Neuronal stem cell (in vitro differentiated cells): ENCODE measurements around the gene SLC9C2.

Source experiments
- DNase-seq: peaks from one replicate; pipeline ENCODE4 v3.0.0-alpha.2; 2013; ENCODE audit warnings: low spot score
- H2AFZ ChIP-seq: one replicate; pipeline ENCODE4 v1.6.1; 2013; ENCODE audit warnings: mild to moderate bottlenecking, low read length, inconsistent platforms
- H2AK5ac ChIP-seq: 2 replicates; pipeline ENCODE4 v1.6.1; 2013; ENCODE audit warnings: low read depth, mild to moderate bottlenecking, inconsistent platforms, low read length, moderate library complexity, mixed read lengths
- H2BK120ac ChIP-seq: 2 replicates; pipeline ENCODE4 v1.6.1; 2013; ENCODE audit warnings: low read depth, mild to moderate bottlenecking, inconsistent platforms, low read length, moderate library complexity, mixed read lengths
- H2BK12ac ChIP-seq: one replicate; pipeline ENCODE4 v1.6.1; 2013; ENCODE audit warnings: low read length, inconsistent platforms
- H2BK15ac ChIP-seq: 2 replicates; pipeline ENCODE4 v1.6.1; 2013; ENCODE audit warnings: mild to moderate bottlenecking, low read length, inconsistent platforms, mixed read lengths
- H2BK5ac ChIP-seq: one replicate; pipeline ENCODE4 v1.6.1; 2013; ENCODE audit warnings: inconsistent platforms, mild to moderate bottlenecking, low read length, moderate library complexity
- H3K14ac ChIP-seq: one replicate; pipeline ENCODE4 v1.6.1; 2013; ENCODE audit warnings: low read length, inconsistent platforms
- H3K18ac ChIP-seq: 2 replicates; pipeline ENCODE4 v1.6.1; 2013; ENCODE audit warnings: low read length, inconsistent platforms
- H3K23ac ChIP-seq: 2 replicates; pipeline ENCODE4 v1.6.1; 2013; ENCODE audit warnings: low read depth, mild to moderate bottlenecking, mixed read lengths, low read length, inconsistent platforms; ENCODE audit not compliant: poor library complexity
- H3K27ac ChIP-seq: replicated peaks from 3 replicates; pipeline ENCODE4 v1.5.1; 2013; ENCODE audit warnings: low read length, inconsistent platforms
- H3K27me3 ChIP-seq, 3 experiments: 2 replicates each; pipeline ENCODE4 v1.6.1; 2013; ENCODE audit warnings: low read length in 3 of 3, mild to moderate bottlenecking in 2 of 3, inconsistent platforms in 1 of 3, low read depth in 1 of 3, mixed read lengths in 1 of 3, moderate library complexity in 1 of 3; ENCODE audit not compliant: control insufficient read depth in 3 of 3, insufficient read depth in 3 of 3
- H3K36me3 ChIP-seq, 2 donors: replicated peaks in 1 of 2; 2 replicates each; pipeline ENCODE4 v1.6.1; 2013; ENCODE audit warnings: low read length in 2 of 2; ENCODE audit not compliant: control insufficient read depth in 2 of 2, insufficient read depth in 2 of 2
- H3K4ac ChIP-seq: 2 replicates; pipeline ENCODE4 v1.6.1; 2013; ENCODE audit warnings: inconsistent platforms, mild to moderate bottlenecking, low read length, moderate library complexity
- H3K4me1 ChIP-seq, 2 donors: 1 replicate in 1 of 2; 2 replicates in 1 of 2; pipeline ENCODE4 v1.6.1; 2013; ENCODE audit warnings: low read length in 2 of 2, low read depth in 1 of 2; ENCODE audit not compliant: control insufficient read depth in 2 of 2, insufficient read depth in 1 of 2
- H3K4me2 ChIP-seq: one replicate; pipeline ENCODE4 v1.6.1; 2013; ENCODE audit warnings: mild to moderate bottlenecking, low read length, inconsistent platforms; ENCODE audit not compliant: insufficient read depth, poor library complexity, severe bottlenecking
- H3K4me3 ChIP-seq, 2 donors: 2 replicates each; pipeline ENCODE4 v1.5.1; 2013; ENCODE audit warnings: low read length in 2 of 2, mild to moderate bottlenecking in 2 of 2, inconsistent platforms in 1 of 2, moderate library complexity in 1 of 2
- H3K79me1 ChIP-seq: one replicate; pipeline ENCODE4 v1.6.1; 2013; ENCODE audit warnings: low read depth, mild to moderate bottlenecking, inconsistent platforms, low read length, moderate library complexity
- H3K9ac ChIP-seq: one replicate; pipeline ENCODE4 v1.6.1; 2013; ENCODE audit warnings: mild to moderate bottlenecking, low read depth, low read length, inconsistent platforms; ENCODE audit not compliant: poor library complexity
- H3K9me3 ChIP-seq, 2 donors: replicated peaks in 1 of 2; 2 replicates each; pipeline versions ENCODE3 to v1.6.1; 2013; ENCODE audit warnings: low read length in 2 of 2, mild to moderate bottlenecking in 2 of 2, inconsistent platforms in 1 of 2, low read depth in 1 of 2, mixed read lengths in 1 of 2, moderate library complexity in 1 of 2; ENCODE audit not compliant: control insufficient read depth in 2 of 2, insufficient read depth in 1 of 2
- H4K8ac ChIP-seq: one replicate; pipeline ENCODE4 v1.6.1; 2013; ENCODE audit warnings: low read depth, mild to moderate bottlenecking, inconsistent platforms, low read length, moderate library complexity
- H4K91ac ChIP-seq: one replicate; pipeline ENCODE4 v1.6.1; 2013; ENCODE audit warnings: low read length, low read depth, mild to moderate bottlenecking, inconsistent platforms; ENCODE audit not compliant: poor library complexity
- WGBS, 2 donors: extraction: QIAGEN DNeasy Blood & Tissue Kit; methylation state at CpG; one replicate each; pipeline ENCODE4 v1.1.7; 2013; ENCODE audit warnings: missing lambda C conversion rate in 2 of 2, mixed read lengths in 1 of 2; ENCODE audit not compliant: insufficient read length in 2 of 2, insufficient replicate concordance in 1 of 2; ENCODE audit errors: extremely low coverage in 2 of 2; 5-methylcytosine and 5-hydroxymethylcytosine counted together

Gene SLC9C2

DNA sequence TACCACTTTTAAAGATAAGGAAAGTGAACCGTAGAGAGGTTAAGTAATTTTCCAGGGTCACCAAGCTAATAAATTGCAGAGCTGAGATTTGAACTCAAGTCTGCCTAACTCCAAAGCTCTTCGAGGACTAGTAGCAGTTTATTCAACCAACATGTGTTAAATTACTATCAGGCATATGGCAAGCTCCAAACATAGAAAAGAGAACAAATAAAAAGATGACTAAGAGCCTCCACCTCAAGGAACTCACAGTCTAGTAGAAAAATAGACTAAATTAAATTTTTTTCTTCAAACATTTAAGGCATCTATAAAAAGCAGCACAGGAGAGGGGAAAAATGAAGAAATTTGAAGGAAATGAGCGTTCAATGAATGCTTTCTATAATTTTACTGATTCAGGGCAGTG lies 22.2 kb downstream of the SLC9C2 start:
- H3K23ac ChIP-seq, result no peak overlapping the region
- H3K4me3 ChIP-seq, result no peak overlapping the region
- H3K27me3 ChIP-seq, result peaks cover 0 to 3% (median 0%) of the 10 kb centered on the region in 3 experiments
- no peak overlapping the region for H4K8ac ChIP-seq
- no peaks in the 10 kb centered on the region for H3K79me1 ChIP-seq
- no peak overlapping the region for H3K14ac ChIP-seq
- no peak overlapping the region for H4K91ac ChIP-seq
- DNase-seq, result no peak
- H2BK5ac ChIP-seq, result no peak overlapping the region
- no peak overlapping the region for H2BK15ac ChIP-seq
- H3K18ac ChIP-seq, result no peak overlapping the region
- H2AFZ ChIP-seq, result no peak overlapping the region
- H3K36me3 ChIP-seq, result no peaks in the 10 kb centered on the region
- no peak overlapping the region for H2BK12ac ChIP-seq
- no peak overlapping the region for H3K9ac ChIP-seq
- H3K4me1 ChIP-seq, result no peaks in the 10 kb centered on the region
- no CpG with 5 or more reads among the region's 3 CpGs for WGBS, 2 donors
- no peak overlapping the region for H3K4me2 ChIP-seq
- H3K4ac ChIP-seq, result no peak overlapping the region
- no peak overlapping the region for H2BK120ac ChIP-seq
- no peaks in the 10 kb centered on the region for H3K9me3 ChIP-seq
- H2AK5ac ChIP-seq, result no peak overlapping the region
- H3K27ac ChIP-seq, result no peak overlapping the region

GRCh38 chr1:173580071-173580470 lies 22.8 kb downstream of the SLC9C2 start:
- Histone ChIP-seq H2BK120ac (no peak overlapping the region), H3K27me3 (peaks cover 0 to 3% (median 0%) of the 10 kb centered on the region in 3 experiments), H2BK15ac (no peak overlapping the region), H2BK5ac (no peak overlapping the region), H3K18ac (no peak overlapping the region), H3K4me2 (no peak overlapping the region), H3K79me1 (no peaks in the 10 kb centered on the region), H3K4me3 (no peak overlapping the region), H4K8ac (no peak overlapping the region), H3K4me1 (no peaks in the 10 kb centered on the region), H3K23ac (no peak overlapping the region), H2AFZ (no peak overlapping the region), H3K9me3 (no peaks in the 10 kb centered on the region), H2AK5ac (no peak overlapping the region), H3K9ac (no peak overlapping the region), H3K4ac (no peak overlapping the region), H3K27ac (no peak overlapping the region), H4K91ac (no peak overlapping the region), H3K14ac (no peak overlapping the region), H3K36me3 (no peaks in the 10 kb centered on the region), H2BK12ac (no peak overlapping the region)
- no peak for DNase-seq
- WGBS, 2 donors, result no CpG with 5 or more reads among the region's 3 CpGs

GRCh38 chr1:173573596-173573995 lies 29.3 kb downstream of the SLC9C2 start:
- H4K8ac ChIP-seq, result no peak overlapping the region
- H3K4me3 ChIP-seq, result no peak overlapping the region
- H3K4me1 ChIP-seq, result no peaks in the 10 kb centered on the region
- H2BK12ac ChIP-seq, result no peak overlapping the region
- WGBS, 2 donors, result no CpG with 5 or more reads among the region's 4 CpGs
- no peak overlapping the region for H2BK5ac ChIP-seq
- no peak overlapping the region for H2AFZ ChIP-seq
- no peak overlapping the region for H3K23ac ChIP-seq
- peaks cover 0 to under 1% (median 0%) of the 10 kb centered on the region in 3 experiments for H3K27me3 ChIP-seq
- H3K9ac ChIP-seq, result no peak overlapping the region
- H3K4me2 ChIP-seq, result no peak overlapping the region
- H3K79me1 ChIP-seq, result no peaks in the 10 kb centered on the region
- H3K9me3 ChIP-seq, result no peaks in the 10 kb centered on the region
- no peak overlapping the region for H2AK5ac ChIP-seq
- H3K14ac ChIP-seq, result no peak overlapping the region
- H3K18ac ChIP-seq, result no peak overlapping the region
- H2BK120ac ChIP-seq, result no peak overlapping the region
- DNase-seq, result no peak
- no peak overlapping the region for H3K4ac ChIP-seq
- no peak overlapping the region for H3K27ac ChIP-seq
- no peak overlapping the region for H4K91ac ChIP-seq
- H3K36me3 ChIP-seq, result no peaks in the 10 kb centered on the region
- H2BK15ac ChIP-seq, result no peak overlapping the region

DNA sequence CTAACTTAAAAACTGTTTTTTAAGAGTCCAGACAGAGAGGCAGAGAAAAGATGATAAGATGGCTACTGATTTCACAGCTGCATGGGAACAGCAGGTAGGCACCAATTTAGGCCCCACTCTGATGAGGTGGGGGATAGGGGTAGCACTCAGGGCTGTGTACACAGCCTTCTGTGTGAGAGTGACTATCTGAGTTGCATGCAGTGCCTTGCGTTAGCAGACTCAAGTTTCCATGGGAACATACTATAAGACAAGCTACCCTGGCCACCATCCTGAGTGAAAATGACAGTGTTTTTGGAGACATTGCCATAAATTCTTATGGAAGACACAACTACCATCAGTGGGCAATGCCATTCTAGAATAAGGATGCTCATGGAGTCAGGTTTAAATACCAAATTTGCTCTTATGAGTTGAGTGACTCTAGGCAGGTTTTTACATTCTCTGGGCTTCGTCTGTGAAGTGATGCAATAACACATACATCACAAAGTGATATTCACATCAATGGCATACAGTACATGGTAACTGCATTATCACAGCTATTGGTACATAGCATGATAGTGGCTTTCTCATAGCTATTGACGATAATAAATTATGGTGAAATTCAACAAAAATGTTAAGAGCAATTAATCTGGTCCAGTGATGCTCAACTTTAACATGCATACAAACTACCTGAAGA lies 30.5 kb downstream of the SLC9C2 start:
- no peaks in the 10 kb centered on the region for H3K9me3 ChIP-seq
- H2BK5ac ChIP-seq, result no peak overlapping the region
- no peak overlapping the region for H3K23ac ChIP-seq
- H4K8ac ChIP-seq, result no peak overlapping the region
- H2BK120ac ChIP-seq, result no peak overlapping the region
- no peak overlapping the region for H2AK5ac ChIP-seq
- no peak overlapping the region for H3K4me2 ChIP-seq
- no peak overlapping the region for H3K9ac ChIP-seq
- no peaks in the 10 kb centered on the region for H3K79me1 ChIP-seq
- WGBS, 2 donors, result no CpG with 5 or more reads among the region's 3 CpGs
- no peak overlapping the region for H3K4ac ChIP-seq
- no peak overlapping the region for H3K18ac ChIP-seq
- no peak overlapping the region for H3K27ac ChIP-seq
- no peak for DNase-seq
- H2AFZ ChIP-seq, result no peak overlapping the region
- no peak overlapping the region for H4K91ac ChIP-seq
- no peaks in the 10 kb centered on the region for H3K27me3 ChIP-seq
- H3K14ac ChIP-seq, result no peak overlapping the region
- H3K4me3 ChIP-seq, result no peak overlapping the region
- H2BK12ac ChIP-seq, result no peak overlapping the region
- no peaks in the 10 kb centered on the region for H3K4me1 ChIP-seq
- H2BK15ac ChIP-seq, result no peak overlapping the region
- H3K36me3 ChIP-seq, result no peaks in the 10 kb centered on the region
